ENCODE measurements around the gene NCAPD2. TPM values are rescaled to one million over a fixed set of nuclear protein-coding genes. Genes with fewer than 3 reads are reported as not detected.
"Not testable (repeated sequence)": the region's sequence is repeated elsewhere in the genome, so short reads cannot be mapped to it uniquely, and the experiment has no call there.

Gene NCAPD2
- total RNA-seq, 2 experiments from 2014 or later = 153 to 156 TPM

- ChIA-PET CTCF (interaction anchor here (1.2 to 2.3 kb wide), 22 partner anchors 15 to 499 kb away, joined by 3 to 95 read pairs (median 8); partner anchors contain the start of genes CD27, GAPDH, MRPL51 and TAPBPL), POLR2A (interaction anchor here (0.7 to 7.9 kb wide), 9 partner anchors 9 to 130 kb away, joined by 4 to 215 read pairs (median 14); partner anchors contain the start of genes CD27, GAPDH, MRPL51 and TAPBPL)
- Mint-ChIP-seq H3K9me3 (no peaks in the 10 kb centered on the region), H3K36me3 (ENCODE audit: low read depth) (peaks cover 77% of the 10 kb centered on the region), H3K4me3 (no peak overlapping the region), H3K4me1 (peaks cover 83% of the 10 kb centered on the region), H3K27me3 (no peaks in the 10 kb centered on the region), H3K27ac (peak overlapping the region; percentile 27)
- DNase-seq = no peak
Measured at GRCh38 chr12:6466184-6466573, 27.7 kb upstream of the NCAPD2 start.

- H3K36me3 Mint-ChIP-seq (ENCODE audit: low read depth) = peaks cover 71% of the 10 kb centered on the region
- POLR2A ChIA-PET = interaction anchor here (1.7 to 7.9 kb wide), 7 partner anchors 10 to 130 kb away, joined by 6 to 215 read pairs (median 27); partner anchors contain the start of genes CD27, GAPDH, MRPL51 and TAPBPL
Measured at GRCh38 chr12:6466751-6467150, 27.2 kb upstream of the NCAPD2 start.

GRCh38 chr12:6467571-6468282 lies 26.2 kb upstream of the NCAPD2 start:
- Mint-ChIP-seq H3K4me1 (peaks cover 79% of the 10 kb centered on the region), H3K4me3 (peak overlapping the region; percentile 89), H3K36me3 (ENCODE audit: low read depth) (peaks cover 61% of the 10 kb centered on the region)
- H3K27ac Mint-ChIP-seq, DNase-seq, H3K9me3 Mint-ChIP-seq, CTCF ChIA-PET, H3K27me3 Mint-ChIP-seq: not testable (repeated sequence)
- POLR2A ChIA-PET = interaction anchor here (3.8 to 6.4 kb wide), 4 partner anchors 15 to 65 kb away, joined by 32 to 298 read pairs (median 110); partner anchors contain the start of genes CD27, MRPL51, NCAPD2 and TAPBPL

More at GRCh38 chr12:6466751-6467150, 27.2 kb upstream of the NCAPD2 start:
- not testable (repeated sequence) for H3K9me3 Mint-ChIP-seq, H3K4me3 Mint-ChIP-seq, H3K27me3 Mint-ChIP-seq, DNase-seq
- H3K4me1 Mint-ChIP-seq = peaks cover 83% of the 10 kb centered on the region
- H3K27ac Mint-ChIP-seq = peak overlapping the region; percentile 56
- CTCF ChIA-PET = interaction anchor here (2.1 to 2.3 kb wide), 6 partner anchors 16 to 144 kb away, joined by 6 to 95 read pairs (median 20); partner anchors contain the start of genes MRPL51 and TAPBPL

- Mint-ChIP-seq H3K9me3 (no peaks in the 10 kb centered on the region), H3K27me3 (no peaks in the 10 kb centered on the region), H3K36me3 (ENCODE audit: low read depth) (peaks cover 56% of the 10 kb centered on the region), H3K4me3 (peak overlapping the region; percentile 89), H3K4me1 (peaks cover 74% of the 10 kb centered on the region), H3K27ac (peak overlapping the region; percentile 88)
- DNase-seq = no peak
- ChIA-PET CTCF (interaction anchor here (1.2 to 2.3 kb wide), 3 partner anchors 20 to 70 kb away, joined by 4 to 9 read pairs (median 8); no protein-coding TSS in a partner anchor), POLR2A (interaction anchor here (3.8 to 6.4 kb wide), 4 partner anchors 16 to 64 kb away, joined by 32 to 298 read pairs (median 110); partner anchors contain the start of genes CD27, MRPL51, NCAPD2 and TAPBPL)
Measured at GRCh38 chr12:6468283-6468575, 25.7 kb upstream of the NCAPD2 start.

- no peaks in the 10 kb centered on the region for H3K9me3 Mint-ChIP-seq
- peak overlapping the region; percentile 88 for H3K27ac Mint-ChIP-seq
- ChIA-PET CTCF (interaction anchor here (0.8 to 2.3 kb wide), 7 partner anchors 8 to 133 kb away, joined by 3 to 9 read pairs (median 4); no protein-coding TSS in a partner anchor), POLR2A (interaction anchor here (1.4 to 6.4 kb wide), 8 partner anchors 17 to 95 kb away, joined by 6 to 298 read pairs (median 45); partner anchors contain the start of genes CD27, GAPDH, MRPL51 and NCAPD2)
- DNase-seq = no peak
- H3K27me3 Mint-ChIP-seq = peaks cover 3% of the 10 kb centered on the region
- H3K4me1 Mint-ChIP-seq = peaks cover 65% of the 10 kb centered on the region
- peak overlapping the region; percentile 89 for H3K4me3 Mint-ChIP-seq
- H3K36me3 Mint-ChIP-seq (ENCODE audit: low read depth) = peaks cover 49% of the 10 kb centered on the region
Measured at GRCh38 chr12:6469092-6469491, 24.8 kb upstream of the NCAPD2 start.

DNA sequence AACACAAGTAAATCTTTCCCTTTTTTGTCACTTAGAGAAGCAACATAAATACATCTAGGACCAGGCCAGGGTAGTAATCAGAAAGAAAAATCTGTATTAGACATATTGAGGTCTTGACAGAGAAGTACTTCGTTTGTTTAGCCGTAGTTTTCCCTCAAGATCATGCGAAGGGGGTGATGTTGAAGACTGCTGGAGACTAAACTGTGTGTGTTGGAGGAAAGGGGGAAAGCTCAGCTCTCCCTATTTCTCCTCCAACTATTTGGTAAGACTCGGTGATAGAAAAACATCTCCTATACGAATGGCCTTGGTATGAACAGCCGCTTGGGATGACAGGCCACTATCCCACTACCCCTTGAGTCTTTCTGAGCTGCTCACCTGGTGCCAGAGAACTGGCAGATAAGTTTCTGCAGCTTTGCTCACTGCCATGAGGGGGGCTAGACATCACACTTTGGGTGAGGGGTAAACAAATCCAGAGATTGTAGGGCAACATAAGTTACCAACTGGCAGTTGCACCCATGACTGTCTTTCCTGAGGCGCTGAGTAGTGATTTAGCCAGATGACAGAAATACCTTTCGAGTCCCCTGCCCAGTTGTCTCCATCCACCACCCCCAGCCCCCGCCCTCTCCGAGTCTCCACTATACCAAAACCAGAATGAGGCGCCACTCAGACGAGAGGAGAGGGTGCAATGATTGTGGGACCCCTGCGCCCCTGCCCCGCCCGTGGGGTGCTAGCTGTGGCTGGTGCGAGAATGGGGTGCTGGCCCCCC lies 24.1 kb upstream of the NCAPD2 start:
- Mint-ChIP-seq H3K36me3 (ENCODE audit: low read depth) (peaks cover 42% of the 10 kb centered on the region), H3K4me1 (peaks cover 58% of the 10 kb centered on the region), H3K9me3 (no peaks in the 10 kb centered on the region), H3K27me3 (peaks cover 7% of the 10 kb centered on the region), H3K4me3 (peak overlapping the region; percentile 89), H3K27ac (peak overlapping the region; percentile 88)
- DNase-seq = no peak
- ChIA-PET POLR2A (interaction anchor here (0.8 to 6.4 kb wide), 34 partner anchors 10 to 474 kb away, joined by 3 to 298 read pairs (median 5); partner anchors contain the start of genes C12orf57, CD27, CDCA3 and COPS7A), CTCF (interaction anchor here (0.6 to 2.3 kb wide), 26 partner anchors 8 to 421 kb away, joined by 3 to 13 read pairs (median 4); partner anchors contain the start of genes GAPDH, MRPL51 and TAPBPL)

- Mint-ChIP-seq H3K9me3 (no peaks in the 10 kb centered on the region), H3K4me1 (peaks cover 52% of the 10 kb centered on the region)
- DNase-seq = peak; percentile 99
Measured at GRCh38 chr12:6470375-6471163, 23.3 kb upstream of the NCAPD2 start, which contains the start of gene VAMP1. Gene VAMP1 (minus strand): TSS chr12:6470677. CDS start chr12:6470531, 146 bp downstream.

GRCh38 chr12:6471989-6472360 lies 21.9 kb upstream of the NCAPD2 start:
- no peak overlapping the region for H3K4me3 Mint-ChIP-seq
- H3K9me3 Mint-ChIP-seq = no peaks in the 10 kb centered on the region
- ChIA-PET CTCF (interaction anchor here (1.0 to 2.0 kb wide), 3 partner anchors 9 to 82 kb away, joined by 3 to 12 read pairs (median 5); no protein-coding TSS in a partner anchor), POLR2A (interaction anchor here (1.6 to 6.4 kb wide), 8 partner anchors 8 to 116 kb away, joined by 3 to 298 read pairs (median 34); partner anchors contain the start of genes CD27, GAPDH, MRPL51 and NCAPD2)
- peaks cover 40% of the 10 kb centered on the region for H3K4me1 Mint-ChIP-seq
- peaks cover 8% of the 10 kb centered on the region for H3K27me3 Mint-ChIP-seq
- no peak for DNase-seq
- H3K36me3 Mint-ChIP-seq (ENCODE audit: low read depth) = peaks cover 25% of the 10 kb centered on the region
- peak overlapping the region; percentile 88 for H3K27ac Mint-ChIP-seq

More at GRCh38 chr12:6470375-6471163, 23.3 kb upstream of the NCAPD2 start, which contains the start of gene VAMP1:
- CTCF ChIA-PET = interaction anchor here (0.7 to 2.3 kb wide), 27 partner anchors 9 to 420 kb away, joined by 3 to 13 read pairs (median 4); partner anchors contain the start of genes GAPDH, MRPL51 and TAPBPL
- Mint-ChIP-seq H3K27ac (peak within 1 kb of the TSS; percentile 88), H3K4me3 (peak within 1 kb of the TSS; percentile 89), H3K36me3 (ENCODE audit: low read depth) (peaks cover 38% of the 10 kb centered on the region), H3K27me3 (peaks cover 8% of the 10 kb centered on the region)
- POLR2A ChIA-PET = interaction anchor here (0.7 to 6.4 kb wide), 40 partner anchors 10 to 638 kb away, joined by 3 to 298 read pairs (median 5); partner anchors contain the start of genes C12orf57, CD27, CDCA3 and COPS7A

DNA sequence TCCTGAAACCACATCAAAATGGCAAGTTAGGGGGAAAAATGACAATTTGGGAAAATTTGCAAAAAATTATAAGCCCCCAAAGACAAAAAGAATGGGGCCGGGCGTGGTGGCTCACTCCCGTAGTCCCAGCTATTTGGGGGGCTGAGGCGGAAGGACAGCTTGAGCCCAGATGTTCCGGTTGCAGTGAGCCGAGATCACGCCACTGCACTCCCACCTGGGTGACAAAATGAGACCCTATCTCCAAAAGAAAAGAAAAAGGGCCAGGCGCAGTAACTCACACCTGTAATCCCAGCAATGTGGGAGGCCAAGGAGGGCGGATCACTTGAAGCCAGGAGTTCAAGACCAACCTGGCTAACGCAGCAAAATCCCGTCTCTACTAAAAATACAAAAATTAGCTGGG lies 21.4 kb upstream of the NCAPD2 start:
- DNase-seq = no peak
- CTCF ChIA-PET = interaction anchor here (1.0 to 1.5 kb wide), 2 partner anchors 9 to 82 kb away, joined by 3 to 5 read pairs; no protein-coding TSS in a partner anchor
- no peak overlapping the region for H3K4me3 Mint-ChIP-seq

GRCh38 chr12:6475233-6475975 lies 18.5 kb upstream of the NCAPD2 start:
- H3K27ac Mint-ChIP-seq; H3K9me3 Mint-ChIP-seq; H3K4me3 Mint-ChIP-seq; H3K36me3 Mint-ChIP-seq (ENCODE audit: low read depth); POLR2A ChIA-PET; CTCF ChIA-PET; DNase-seq: not testable (repeated sequence)
- peaks cover 14% of the 10 kb centered on the region for H3K27me3 Mint-ChIP-seq
- H3K4me1 Mint-ChIP-seq = peaks cover 14% of the 10 kb centered on the region

More for the DNA sequence above, 21.4 kb upstream of the NCAPD2 start:
- peaks cover 8% of the 10 kb centered on the region for H3K27me3 Mint-ChIP-seq
- POLR2A ChIA-PET = interaction anchor here (1.6 to 6.4 kb wide), 5 partner anchors 20 to 117 kb away, joined by 3 to 298 read pairs (median 88); partner anchors contain the start of genes CD27, GAPDH, MRPL51 and NCAPD2
- peaks cover 35% of the 10 kb centered on the region for H3K4me1 Mint-ChIP-seq
- H3K9me3 Mint-ChIP-seq = no peaks in the 10 kb centered on the region
- H3K36me3 Mint-ChIP-seq (ENCODE audit: low read depth) = peaks cover 20% of the 10 kb centered on the region
- H3K27ac Mint-ChIP-seq = no peak overlapping the region

DNA sequence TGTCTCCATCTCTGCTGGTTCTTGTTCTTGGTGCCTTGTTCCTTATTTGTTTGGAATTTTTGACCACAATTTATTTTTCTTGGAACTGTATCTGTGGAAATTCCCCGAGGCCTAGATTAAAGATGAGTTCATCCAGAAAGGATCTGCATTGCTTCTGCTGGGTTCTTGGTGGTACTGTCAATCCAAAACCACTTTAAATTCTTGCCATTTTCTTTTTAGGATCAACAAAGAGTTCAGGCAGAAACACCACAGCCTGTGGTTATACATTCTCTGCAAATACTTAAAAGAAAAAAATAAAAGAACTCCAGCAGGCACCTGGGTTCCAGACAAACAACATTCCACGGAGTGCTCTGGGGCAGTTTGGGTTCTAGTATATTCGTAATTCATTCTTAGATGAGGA lies 17.4 kb upstream of the NCAPD2 start:
- no peaks in the 10 kb centered on the region for H3K36me3 Mint-ChIP-seq (ENCODE audit: low read depth)
- peaks cover 8% of the 10 kb centered on the region for H3K4me1 Mint-ChIP-seq
- POLR2A ChIA-PET = no interaction called here
- peaks cover 15% of the 10 kb centered on the region for H3K27me3 Mint-ChIP-seq
- no peaks in the 10 kb centered on the region for H3K9me3 Mint-ChIP-seq
- H3K4me3 Mint-ChIP-seq = no peak overlapping the region
- no peak overlapping the region for H3K27ac Mint-ChIP-seq
- CTCF ChIA-PET = no interaction called here
- no peak for DNase-seq

Data from activated CD4-positive, alpha-beta memory T cell treated with anti-CD3 and anti-CD28 coated beads, Interleukin-2, amount 10 ng/mL, durations not matched to agents 7 days and 5 days (primary cell).